GM12864 (cell line): ENCODE results near the gene UPP2.

Source experiments
- DNase-seq: peaks from one replicate; pipeline ENCODE4 v3.0.0-alpha.2; 2011; ENCODE audit warnings: low read depth
- H3K4me3 ChIP-seq: 2 replicates; pipeline ENCODE4 v1.5.1; 2011; ENCODE audit warnings: mild to moderate bottlenecking, low read depth, low read length, control low read depth
- CTCF ChIP-seq: IDR thresholded peaks from 2 replicates; pipeline ENCODE4 v1.5.1; 2011; ENCODE audit warnings: low read depth, mild to moderate bottlenecking, moderate library complexity, low read length, control low read depth, inconsistent platforms; ENCODE audit errors: missing control alignments

UPP2 gene

DNA sequence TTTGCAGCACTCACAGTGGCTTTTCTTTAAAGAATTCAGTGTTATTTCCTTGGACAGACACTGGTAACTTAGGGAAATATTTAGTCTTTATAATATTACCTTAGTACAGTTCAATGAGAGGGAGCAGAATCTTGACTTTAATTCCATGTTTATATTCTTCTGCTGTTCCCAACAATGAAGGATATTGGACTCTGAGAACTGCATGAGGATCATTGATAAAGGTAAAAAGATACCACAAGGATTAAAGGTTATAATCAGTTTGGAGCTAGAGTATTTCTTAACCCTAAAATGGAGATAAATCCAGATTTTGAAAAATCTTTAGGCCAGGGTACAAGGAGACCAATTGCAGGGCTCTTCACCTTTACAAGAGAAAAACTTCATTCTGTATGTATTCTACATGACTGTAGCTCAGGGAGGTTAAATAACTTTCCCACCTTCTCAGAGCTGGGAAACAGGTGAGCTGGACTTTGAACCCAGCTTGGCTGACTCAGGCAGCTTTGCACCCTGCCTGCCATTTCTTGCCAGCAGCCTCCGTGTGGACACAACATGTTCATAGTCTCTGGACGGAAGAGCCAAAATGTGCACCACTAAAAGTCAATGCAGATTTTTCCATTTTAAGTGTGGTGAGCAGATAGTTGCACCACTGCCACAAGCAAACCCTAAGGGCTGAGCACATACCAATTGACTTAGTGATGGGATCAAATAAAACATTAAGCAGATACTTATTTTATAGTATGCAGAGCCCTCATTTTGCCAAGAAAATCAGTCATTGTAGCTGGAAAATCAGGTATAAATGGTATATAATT lies 26.7 kb downstream of the UPP2 start:
- TF ChIP-seq CTCF, result no peak
- DNase-seq, result no peak
- no peak overlapping the region for H3K4me3 ChIP-seq

- DNase-seq, result no peak
- TF ChIP-seq CTCF, result no peak
- H3K4me3 ChIP-seq, result no peak overlapping the region
Observed at GRCh38 chr2:158129037-158129436, 27.4 kb downstream of the UPP2 start.

DNA sequence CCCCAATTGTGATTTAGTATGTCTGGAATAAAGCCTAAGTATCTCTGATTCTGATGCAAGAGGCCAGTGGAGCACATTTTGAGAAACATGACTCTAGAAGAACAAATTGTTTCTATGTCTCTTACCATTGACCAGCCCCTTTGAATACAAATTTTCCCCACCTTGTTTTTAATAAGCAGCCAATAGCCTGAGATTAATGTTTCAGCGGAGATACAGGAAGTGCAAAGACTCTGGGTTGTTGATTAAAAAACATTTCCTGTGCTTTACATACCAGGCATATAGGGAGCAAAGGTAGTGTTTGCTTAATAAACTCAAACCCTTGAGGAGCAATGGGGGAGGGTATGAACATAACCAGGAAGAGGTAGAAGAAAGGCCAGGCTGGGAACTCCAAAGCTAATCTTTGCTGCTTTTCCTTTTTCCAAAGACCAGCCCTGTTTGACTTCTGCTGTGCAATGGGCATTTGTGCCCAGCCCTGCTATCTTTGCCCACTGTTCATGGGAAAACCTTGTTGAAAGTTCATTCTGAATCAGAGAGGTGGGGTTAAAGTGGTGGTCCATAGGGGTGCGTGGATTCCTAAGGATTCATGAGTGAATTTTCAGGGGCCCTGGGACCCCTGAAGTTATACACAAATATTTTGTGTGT lies 29.3 kb downstream of the UPP2 start:
- DNase-seq, result no peak
- H3K4me3 ChIP-seq, result no peak overlapping the region
- TF ChIP-seq CTCF, result no peak

GRCh38 chr2:158131483-158131912 lies 29.8 kb downstream of the UPP2 start:
- H3K4me3 ChIP-seq, result no peak overlapping the region
- no peak for DNase-seq
- no peak for TF ChIP-seq CTCF

DNA sequence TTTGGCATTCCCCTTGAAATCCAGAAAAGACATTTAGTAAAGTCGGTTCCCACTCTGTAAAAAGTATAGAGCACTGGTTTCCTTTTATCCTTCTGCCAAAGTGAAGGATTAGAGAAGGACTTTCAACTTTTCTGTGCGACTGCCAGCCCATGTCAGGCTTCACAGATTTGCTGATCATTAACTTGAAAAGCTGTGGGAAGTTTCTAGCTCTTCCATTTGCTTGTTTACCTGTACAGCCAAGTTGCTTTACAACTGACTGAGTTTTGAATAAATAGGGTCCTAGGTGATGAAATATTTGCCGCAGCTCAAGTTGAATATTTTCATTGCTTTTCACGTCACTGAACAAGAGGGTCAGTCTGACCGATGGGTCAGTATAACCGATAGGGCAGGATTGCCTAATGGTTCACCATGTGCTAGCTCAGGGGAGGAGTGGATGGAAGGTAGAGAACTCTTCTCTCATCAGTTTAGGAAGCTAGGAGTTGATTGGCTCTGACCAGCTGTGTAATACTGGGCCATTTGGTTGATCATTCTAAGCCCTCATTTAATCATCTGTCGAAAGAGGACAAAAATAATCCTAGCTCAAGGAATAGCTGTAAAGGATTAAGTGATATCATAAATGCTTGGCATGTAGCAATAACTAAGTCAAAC lies 30.4 kb downstream of the UPP2 start:
- no peak for DNase-seq
- no peak overlapping the region for H3K4me3 ChIP-seq
- no peak for TF ChIP-seq CTCF

DNA sequence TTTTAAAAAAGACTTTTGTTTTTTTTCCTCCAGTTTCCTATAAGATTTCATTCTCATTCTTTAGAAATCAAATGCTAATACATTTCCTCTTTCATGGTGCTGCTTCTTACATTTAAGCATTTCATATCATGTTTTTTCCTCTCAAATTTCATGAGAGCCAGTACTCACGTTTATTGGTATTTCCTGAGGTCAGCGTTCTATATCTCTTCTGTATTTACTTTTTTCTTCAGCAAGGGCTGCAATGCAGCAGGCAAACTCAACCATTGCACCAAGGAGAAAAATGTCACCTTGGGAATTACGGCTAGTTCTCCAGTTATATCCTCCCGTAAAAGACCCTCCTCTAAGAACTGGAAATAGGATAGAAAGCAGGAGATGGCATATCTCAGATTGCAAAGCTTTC lies 32.4 kb downstream of the UPP2 start:
- no peak for TF ChIP-seq CTCF
- DNase-seq, result no peak
- H3K4me3 ChIP-seq, result no peak overlapping the region
